ENCODE results near the gene HYAL2. TPM values are rescaled to one million over a fixed set of nuclear protein-coding genes. Genes with fewer than 3 reads are reported as not detected.
A peak's percentile ranks its signal among the peaks of the same experiment; 100 is the strongest.

Gene HYAL2
- total RNA-seq, 2 experiments from 2014 or later, result 4.8 to 5.7 TPM

GRCh38 chr3:50340147-50340447 is 17.6 kb upstream of the HYAL2 start:
- peaks cover 36% of the 10 kb centered on the region for H3K36me3 Mint-ChIP-seq
- ChIA-PET POLR2A (interaction anchor here (0.7 to 6.5 kb wide), 7 partner anchors 9 to 1717 kb away, joined by 3 to 93 read pairs (median 7); partner anchors contain the start of genes CYB561D2, DUSP7, HYAL3 and NAA80), CTCF (interaction anchor here (0.9 to 1.7 kb wide), 4 partner anchors 9 to 14 kb away, joined by 3 to 7 read pairs (median 4); partner anchors contain the start of genes CYB561D2 and NPRL2)
- no peaks in the 10 kb centered on the region for H3K9me3 Mint-ChIP-seq
- no peaks in the 10 kb centered on the region for H3K27me3 Mint-ChIP-seq
- no peak for DNase-seq
- intact Hi-C loops (cut with micrococcal nuclease), result loop anchor here (5.0 kb wide), 1 partner anchor 262 kb away; no protein-coding TSS in a partner anchor
- H3K27ac Mint-ChIP-seq, result peak overlapping the region; percentile 92
- peaks cover 36% of the 10 kb centered on the region for H3K4me1 Mint-ChIP-seq (ENCODE audit: low read depth)
- peak overlapping the region; percentile 97 for H3K4me3 Mint-ChIP-seq

GRCh38 chr3:50339485-50340146 is 17.1 kb upstream of the HYAL2 start:
- H3K4me3 Mint-ChIP-seq, result peak overlapping the region; percentile 97

GRCh38 chr3:50338965-50339364 is 16.4 kb upstream of the HYAL2 start:
- no peaks in the 10 kb centered on the region for H3K27me3 Mint-ChIP-seq
- peak overlapping the region; percentile 92 for H3K27ac Mint-ChIP-seq
- no peaks in the 10 kb centered on the region for H3K9me3 Mint-ChIP-seq
- no peak for DNase-seq
- ChIA-PET CTCF (interaction anchor here (0.6 to 4.2 kb wide), 5 partner anchors 10 to 233 kb away, joined by 3 to 39 read pairs (median 6); partner anchors contain the start of genes CYB561D2 and NPRL2), POLR2A (interaction anchor here (0.7 to 6.5 kb wide), 6 partner anchors 10 to 276 kb away, joined by 5 to 93 read pairs (median 16); partner anchors contain the start of genes CYB561D2, HEMK1, IFRD2 and NPRL2)
- peaks cover 43% of the 10 kb centered on the region for H3K36me3 Mint-ChIP-seq
- peak overlapping the region; percentile 97 for H3K4me3 Mint-ChIP-seq
- H3K4me1 Mint-ChIP-seq (ENCODE audit: low read depth), result peaks cover 45% of the 10 kb centered on the region
- intact Hi-C loops (cut with micrococcal nuclease), result no loop called here

More at GRCh38 chr3:50339485-50340146, 17.1 kb upstream of the HYAL2 start:
- no peaks in the 10 kb centered on the region for H3K27me3 Mint-ChIP-seq
- POLR2A ChIA-PET, result interaction anchor here (0.7 to 6.5 kb wide), 8 partner anchors 9 to 1717 kb away, joined by 3 to 93 read pairs (median 12); partner anchors contain the start of genes CYB561D2, DUSP7, HEMK1 and HYAL3
- CTCF ChIA-PET, result interaction anchor here (1.7 to 4.2 kb wide), 3 partner anchors 9 to 14 kb away, joined by 7 to 39 read pairs (median 16); partner anchors contain the start of genes CYB561D2 and NPRL2
- no peaks in the 10 kb centered on the region for H3K9me3 Mint-ChIP-seq
- H3K36me3 Mint-ChIP-seq, result peaks cover 36% of the 10 kb centered on the region
- intact Hi-C loops (cut with micrococcal nuclease), result loop anchor here (5.0 kb wide), 1 partner anchor 263 kb away; no protein-coding TSS in a partner anchor
- H3K27ac Mint-ChIP-seq, result peak overlapping the region; percentile 92
- DNase-seq, result no peak
- H3K4me1 Mint-ChIP-seq (ENCODE audit: low read depth), result peaks cover 39% of the 10 kb centered on the region

GRCh38 chr3:50337175-50337861 is 14.8 kb upstream of the HYAL2 start:
- Mint-ChIP-seq H3K27me3 (no peaks in the 10 kb centered on the region), H3K4me1 (ENCODE audit: low read depth) (peaks cover 57% of the 10 kb centered on the region), H3K9me3 (no peaks in the 10 kb centered on the region), H3K4me3 (peak overlapping the region; percentile 97), H3K27ac (peak overlapping the region; percentile 92), H3K36me3 (peaks cover 46% of the 10 kb centered on the region)
- DNase-seq, result peak; percentile 99
- ChIA-PET CTCF (interaction anchor here (0.6 to 4.2 kb wide), 10 partner anchors 9 to 247 kb away, joined by 3 to 39 read pairs (median 10); partner anchors contain the start of genes CYB561D2, HYAL2, HYAL3 and NAA80), POLR2A (interaction anchor here (0.6 to 6.5 kb wide), 25 partner anchors 9 to 614 kb away, joined by 3 to 93 read pairs (median 4); partner anchors contain the start of genes CYB561D2, GMPPB, GNAI2 and HEMK1)
- intact Hi-C loops (cut with micrococcal nuclease), result loop anchor here (1.0 to 2.0 kb wide), 6 partner anchors 9 to 103 kb away; partner anchors contain the start of genes CYB561D2, HYAL3, NAA80 and NPRL2

GRCh38 chr3:50336452-50337174 is 14.1 kb upstream of the HYAL2 start:
- Mint-ChIP-seq H3K4me1 (ENCODE audit: low read depth) (peaks cover 57% of the 10 kb centered on the region), H3K9me3 (no peaks in the 10 kb centered on the region), H3K4me3 (peak overlapping the region; percentile 97), H3K27me3 (no peaks in the 10 kb centered on the region), H3K36me3 (peaks cover 51% of the 10 kb centered on the region), H3K27ac (peak overlapping the region; percentile 92)
- intact Hi-C loops (cut with micrococcal nuclease), result loop anchor here (1.0 to 2.0 kb wide), 6 partner anchors 8 to 102 kb away; partner anchors contain the start of genes CYB561D2, HYAL3, NAA80 and NPRL2
- peak; percentile 75 for DNase-seq
- CTCF ChIA-PET, result interaction anchor here (0.6 to 4.2 kb wide), 11 partner anchors 8 to 273 kb away, joined by 3 to 39 read pairs (median 12); partner anchors contain the start of genes CYB561D2, HYAL2, HYAL3 and NAA80
- POLR2A ChIA-PET, result interaction anchor here (0.6 to 6.5 kb wide), 22 partner anchors 9 to 613 kb away, joined by 3 to 93 read pairs (median 4); partner anchors contain the start of genes CYB561D2, GMPPB, GNAI2 and HEMK1

- ChIA-PET POLR2A (interaction anchor here (0.5 to 1.2 kb wide), 2 partner anchors 10 to 1884 kb away, joined by 3 read pairs; no protein-coding TSS in a partner anchor), CTCF (interaction anchor here (0.9 to 2.4 kb wide), 3 partner anchors 10 to 15 kb away, joined by 3 to 16 read pairs (median 4); no protein-coding TSS in a partner anchor)
- no peaks in the 10 kb centered on the region for H3K27me3 Mint-ChIP-seq
- H3K4me3 Mint-ChIP-seq, result peak overlapping the region; percentile 52
- peaks cover 45% of the 10 kb centered on the region for H3K4me1 Mint-ChIP-seq (ENCODE audit: low read depth)
- H3K9me3 Mint-ChIP-seq, result no peaks in the 10 kb centered on the region
- intact Hi-C loops (cut with micrococcal nuclease), result no loop called here
- H3K36me3 Mint-ChIP-seq, result peaks cover 54% of the 10 kb centered on the region
- no peak for DNase-seq
- H3K27ac Mint-ChIP-seq, result peak overlapping the region; percentile 81
Observed at GRCh38 chr3:50334339-50335075, 12.0 kb upstream of the HYAL2 start.

GRCh38 chr3:50333744-50334328 is 11.3 kb upstream of the HYAL2 start:
- Mint-ChIP-seq H3K27ac (peak overlapping the region; percentile 81), H3K4me3 (peak overlapping the region; percentile 52), H3K4me1 (ENCODE audit: low read depth) (peaks cover 40% of the 10 kb centered on the region), H3K36me3 (peaks cover 49% of the 10 kb centered on the region), H3K9me3 (no peaks in the 10 kb centered on the region), H3K27me3 (no peaks in the 10 kb centered on the region)
- POLR2A ChIA-PET, result interaction anchor here (1.1 to 1.2 kb wide), 2 partner anchors 10 to 12 kb away, joined by 3 read pairs; no protein-coding TSS in a partner anchor
- intact Hi-C loops (cut with micrococcal nuclease), result no loop called here
- CTCF ChIA-PET, result interaction anchor here (0.7 to 2.4 kb wide), 4 partner anchors 10 to 19 kb away, joined by 3 to 16 read pairs (median 4); no protein-coding TSS in a partner anchor
- no peak for DNase-seq

- peaks cover 35% of the 10 kb centered on the region for H3K36me3 Mint-ChIP-seq
Observed at GRCh38 chr3:50331364-50331907, 8.9 kb upstream of the HYAL2 start.

GRCh38 chr3:50330330-50330729 is 7.8 kb upstream of the HYAL2 start:
- DNase-seq, result no peak
- ChIA-PET CTCF (no interaction called here), POLR2A (interaction anchor here (0.7 kb wide), 1 partner anchor 84 kb away, joined by 3 read pairs; no protein-coding TSS in a partner anchor)
- H3K4me1 Mint-ChIP-seq (ENCODE audit: low read depth), result peaks cover 42% of the 10 kb centered on the region
- H3K36me3 Mint-ChIP-seq, result peaks cover 29% of the 10 kb centered on the region
- intact Hi-C loops (cut with micrococcal nuclease), result no loop called here
- H3K27ac Mint-ChIP-seq, result no peak overlapping the region
- no peaks in the 10 kb centered on the region for H3K9me3 Mint-ChIP-seq
- H3K27me3 Mint-ChIP-seq, result no peaks in the 10 kb centered on the region
- H3K4me3 Mint-ChIP-seq, result no peak overlapping the region

More at GRCh38 chr3:50331364-50331907, 8.9 kb upstream of the HYAL2 start:
- intact Hi-C loops (cut with micrococcal nuclease), result no loop called here
- ChIA-PET CTCF (interaction anchor here (0.6 to 1.6 kb wide), 3 partner anchors 10 to 67 kb away, joined by 3 to 6 read pairs (median 4); no protein-coding TSS in a partner anchor), POLR2A (no interaction called here)
- peaks cover 50% of the 10 kb centered on the region for H3K4me1 Mint-ChIP-seq (ENCODE audit: low read depth)
- no peaks in the 10 kb centered on the region for H3K9me3 Mint-ChIP-seq
- H3K27ac Mint-ChIP-seq, result no peak overlapping the region
- no peak for DNase-seq
- no peak overlapping the region for H3K4me3 Mint-ChIP-seq
- H3K27me3 Mint-ChIP-seq, result no peaks in the 10 kb centered on the region

Data from activated CD4-positive, alpha-beta memory T cell treated with anti-CD3 and anti-CD28 coated beads for 36 hours (primary cell).